ENCODE results near the gene GPR162. TPM values are rescaled to one million over a fixed set of nuclear protein-coding genes. Genes with fewer than 3 reads are reported as not detected.

The GPR162 gene
- polyA plus RNA-seq, 1 donor from 2014 or later: 82.8 TPM

DNA sequence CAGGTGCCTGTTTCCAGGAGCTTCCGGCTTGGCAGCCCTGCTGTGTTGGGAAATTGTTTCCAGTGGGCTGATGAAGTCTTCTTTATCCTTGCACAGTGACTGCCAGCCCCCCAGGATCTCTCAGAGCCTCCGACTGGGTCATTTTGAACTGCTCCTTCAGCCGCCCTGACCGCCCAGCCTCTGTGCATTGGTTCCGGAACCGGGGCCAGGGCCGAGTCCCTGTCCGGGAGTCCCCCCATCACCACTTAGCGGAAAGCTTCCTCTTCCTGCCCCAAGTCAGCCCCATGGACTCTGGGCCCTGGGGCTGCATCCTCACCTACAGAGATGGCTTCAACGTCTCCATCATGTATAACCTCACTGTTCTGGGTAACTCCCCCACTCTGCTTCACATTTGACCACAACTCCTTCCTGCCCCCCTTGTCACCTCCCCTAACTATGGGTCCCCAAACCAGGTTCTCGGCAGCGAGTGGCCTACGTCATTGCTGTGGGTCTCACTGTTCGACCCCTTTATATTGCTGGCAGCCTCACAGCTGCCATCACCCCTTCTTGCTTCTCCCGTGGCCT lies 47.0 kb upstream of the GPR162 start:
- Histone ChIP-seq H3K79me2 (replicated peaks; ENCODE audit: insufficient read depth, low read length) (peaks cover 22% of the 10 kb centered on the region), H3K9me2 (ENCODE audit: insufficient read depth, low read length) (no peaks in the 10 kb centered on the region), H3K9ac (ENCODE audit: low read length) (no peak overlapping the region), H3K36me3 (ENCODE audit: insufficient read depth, low read length) (peaks cover 7% of the 10 kb centered on the region), H3K4me2 (ENCODE audit: low read length) (no peak overlapping the region), H3K4me3 (ENCODE audit: low read length) (no peak overlapping the region), H4K20me1 (ENCODE audit: insufficient read depth) (peaks cover 13% of the 10 kb centered on the region), H3K27me3 (ENCODE audit: insufficient read depth, low read depth, low read length) (no peaks in the 10 kb centered on the region), H3K9me3 (ENCODE audit: low read length) (no peaks in the 10 kb centered on the region), H3K27ac (ENCODE audit: low read length) (no peak overlapping the region), H3F3A (ENCODE audit: insufficient read depth, low read length, poor library complexity, severe bottlenecking) (no peaks in the 10 kb centered on the region), H2AFZ (ENCODE audit: low read depth, low read length) (no peak overlapping the region)
- TF ChIP-seq RAD21 (conservative IDR thresholded peaks at IDR 0.05) (no peak), SMC3 (conservative IDR thresholded peaks at IDR 0.05; ENCODE audit: poor library complexity) (no peak), EZH2 (IDR thresholded peaks at IDR 0.05; ENCODE audit: borderline replicate concordance, insufficient read depth, low read length, poor library complexity, severe bottlenecking) (no peak), POLR2AphosphoS5 (IDR thresholded peaks at IDR 0.05) (no peak), EP300 (conservative IDR thresholded peaks at IDR 0.05; ENCODE audit: poor library complexity, severe bottlenecking) (no peak), MXI1 (conservative IDR thresholded peaks at IDR 0.05; ENCODE audit: poor library complexity, severe bottlenecking) (no peak), TAF1 (IDR thresholded peaks at IDR 0.05; ENCODE audit: low read depth) (no peak)
- TF ChIP-seq, protein P1, sequence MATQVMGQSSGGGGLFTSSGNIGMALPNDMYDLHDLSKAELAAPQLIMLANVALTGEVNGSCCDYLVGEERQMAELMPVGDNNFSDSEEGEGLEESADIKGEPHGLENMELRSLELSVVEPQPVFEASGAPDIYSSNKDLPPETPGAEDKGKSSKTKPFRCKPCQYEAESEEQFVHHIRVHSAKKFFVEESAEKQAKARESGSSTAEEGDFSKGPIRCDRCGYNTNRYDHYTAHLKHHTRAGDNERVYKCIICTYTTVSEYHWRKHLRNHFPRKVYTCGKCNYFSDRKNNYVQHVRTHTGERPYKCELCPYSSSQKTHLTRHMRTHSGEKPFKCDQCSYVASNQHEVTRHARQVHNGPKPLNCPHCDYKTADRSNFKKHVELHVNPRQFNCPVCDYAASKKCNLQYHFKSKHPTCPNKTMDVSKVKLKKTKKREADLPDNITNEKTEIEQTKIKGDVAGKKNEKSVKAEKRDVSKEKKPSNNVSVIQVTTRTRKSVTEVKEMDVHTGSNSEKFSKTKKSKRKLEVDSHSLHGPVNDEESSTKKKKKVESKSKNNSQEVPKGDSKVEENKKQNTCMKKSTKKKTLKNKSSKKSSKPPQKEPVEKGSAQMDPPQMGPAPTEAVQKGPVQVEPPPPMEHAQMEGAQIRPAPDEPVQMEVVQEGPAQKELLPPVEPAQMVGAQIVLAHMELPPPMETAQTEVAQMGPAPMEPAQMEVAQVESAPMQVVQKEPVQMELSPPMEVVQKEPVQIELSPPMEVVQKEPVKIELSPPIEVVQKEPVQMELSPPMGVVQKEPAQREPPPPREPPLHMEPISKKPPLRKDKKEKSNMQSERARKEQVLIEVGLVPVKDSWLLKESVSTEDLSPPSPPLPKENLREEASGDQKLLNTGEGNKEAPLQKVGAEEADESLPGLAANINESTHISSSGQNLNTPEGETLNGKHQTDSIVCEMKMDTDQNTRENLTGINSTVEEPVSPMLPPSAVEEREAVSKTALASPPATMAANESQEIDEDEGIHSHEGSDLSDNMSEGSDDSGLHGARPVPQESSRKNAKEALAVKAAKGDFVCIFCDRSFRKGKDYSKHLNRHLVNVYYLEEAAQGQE (IDR thresholded peaks at IDR 0.05; ENCODE audit: borderline replicate concordance): no peak
- TF ChIP-seq, protein P2, sequence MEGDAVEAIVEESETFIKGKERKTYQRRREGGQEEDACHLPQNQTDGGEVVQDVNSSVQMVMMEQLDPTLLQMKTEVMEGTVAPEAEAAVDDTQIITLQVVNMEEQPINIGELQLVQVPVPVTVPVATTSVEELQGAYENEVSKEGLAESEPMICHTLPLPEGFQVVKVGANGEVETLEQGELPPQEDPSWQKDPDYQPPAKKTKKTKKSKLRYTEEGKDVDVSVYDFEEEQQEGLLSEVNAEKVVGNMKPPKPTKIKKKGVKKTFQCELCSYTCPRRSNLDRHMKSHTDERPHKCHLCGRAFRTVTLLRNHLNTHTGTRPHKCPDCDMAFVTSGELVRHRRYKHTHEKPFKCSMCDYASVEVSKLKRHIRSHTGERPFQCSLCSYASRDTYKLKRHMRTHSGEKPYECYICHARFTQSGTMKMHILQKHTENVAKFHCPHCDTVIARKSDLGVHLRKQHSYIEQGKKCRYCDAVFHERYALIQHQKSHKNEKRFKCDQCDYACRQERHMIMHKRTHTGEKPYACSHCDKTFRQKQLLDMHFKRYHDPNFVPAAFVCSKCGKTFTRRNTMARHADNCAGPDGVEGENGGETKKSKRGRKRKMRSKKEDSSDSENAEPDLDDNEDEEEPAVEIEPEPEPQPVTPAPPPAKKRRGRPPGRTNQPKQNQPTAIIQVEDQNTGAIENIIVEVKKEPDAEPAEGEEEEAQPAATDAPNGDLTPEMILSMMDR (IDR thresholded peaks at IDR 0.05; ENCODE audit: poor library complexity, severe bottlenecking): no peak

DNA sequence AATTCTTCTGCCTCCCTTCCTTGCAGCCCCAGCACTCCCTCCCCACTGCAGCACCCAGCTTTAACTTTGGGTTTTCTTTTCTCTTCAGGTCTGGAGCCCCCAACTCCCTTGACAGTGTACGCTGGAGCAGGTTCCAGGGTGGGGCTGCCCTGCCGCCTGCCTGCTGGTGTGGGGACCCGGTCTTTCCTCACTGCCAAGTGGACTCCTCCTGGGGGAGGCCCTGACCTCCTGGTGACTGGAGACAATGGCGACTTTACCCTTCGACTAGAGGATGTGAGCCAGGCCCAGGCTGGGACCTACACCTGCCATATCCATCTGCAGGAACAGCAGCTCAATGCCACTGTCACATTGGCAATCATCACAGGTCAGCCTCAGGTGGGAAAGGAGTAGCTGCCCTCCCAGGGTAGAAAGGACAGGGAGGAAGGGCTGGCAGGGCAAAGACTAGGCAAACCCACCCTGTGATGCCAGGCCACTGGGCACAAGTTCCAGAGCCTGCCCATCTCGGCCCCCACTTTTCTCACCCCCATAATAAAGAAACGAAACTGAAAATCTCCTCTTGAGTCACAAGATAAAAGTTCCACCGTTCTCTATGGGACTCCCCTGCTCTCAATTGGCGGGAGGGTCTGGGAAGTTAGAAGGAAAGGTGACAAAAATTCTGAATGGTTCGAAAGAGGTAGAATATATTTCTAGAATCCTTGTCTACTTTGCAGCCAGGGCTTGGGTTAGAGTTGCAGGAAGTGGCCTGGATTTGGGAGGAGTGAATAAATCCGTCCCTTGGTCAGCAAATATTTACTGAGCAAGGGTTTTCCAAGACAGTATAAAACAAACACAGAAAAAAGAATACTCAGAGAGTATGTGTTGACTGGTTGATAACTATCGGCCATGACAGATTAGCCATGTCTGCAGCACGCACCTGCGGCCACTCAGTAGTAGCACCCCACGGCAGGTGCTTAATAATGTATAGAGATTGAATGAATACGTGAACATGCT lies 46.1 kb upstream of the GPR162 start:
- no peak overlapping the region for H3K9ac ChIP-seq (ENCODE audit: low read length)
- no peak overlapping the region for H3K4me2 ChIP-seq (ENCODE audit: low read length)
- H3K79me2 ChIP-seq (replicated peaks; ENCODE audit: insufficient read depth, low read length): peaks cover 13% of the 10 kb centered on the region
- TF ChIP-seq TAF1 (IDR thresholded peaks at IDR 0.05; ENCODE audit: low read depth) (no peak), RAD21 (conservative IDR thresholded peaks at IDR 0.05) (no peak)
- TF ChIP-seq, protein P2 (IDR thresholded peaks at IDR 0.05; ENCODE audit: poor library complexity, severe bottlenecking): no peak
- H3K27me3 ChIP-seq (ENCODE audit: insufficient read depth, low read depth, low read length): no peaks in the 10 kb centered on the region
- H3F3A ChIP-seq (ENCODE audit: insufficient read depth, low read length, poor library complexity, severe bottlenecking): no peaks in the 10 kb centered on the region
- H4K20me1 ChIP-seq (ENCODE audit: insufficient read depth): peaks cover 6% of the 10 kb centered on the region
- H3K9me2 ChIP-seq (ENCODE audit: insufficient read depth, low read length): no peaks in the 10 kb centered on the region
- H3K36me3 ChIP-seq (ENCODE audit: insufficient read depth, low read length): peaks cover 7% of the 10 kb centered on the region
- no peak overlapping the region for H3K4me3 ChIP-seq (ENCODE audit: low read length)
- H3K27ac ChIP-seq (ENCODE audit: low read length): no peak overlapping the region
- H2AFZ ChIP-seq (ENCODE audit: low read depth, low read length): no peak overlapping the region
- no peaks in the 10 kb centered on the region for H3K9me3 ChIP-seq (ENCODE audit: low read length)

Data from neural cell (in vitro differentiated cells).